ENCODE measurements around the gene ME1. TPM values are rescaled to one million over a fixed set of nuclear protein-coding genes. Genes with fewer than 3 reads are reported as not detected.

ME1 gene
- total RNA-seq, 1 donor = 39.7 TPM

- TF ChIP-seq CTCF (IDR thresholded peaks at IDR 0.05; ENCODE audit: insufficient read depth, low read depth, low read length) = peak; percentile 66
- DNase-seq (ENCODE audit: low read depth) = peak; percentile 71
Observed at GRCh38 chr6:83417880-83418663, 12.8 kb downstream of the ME1 start.

GRCh38 chr6:83413068-83413467, 17.8 kb downstream of the ME1 start:
- no peak overlapping the region for H3K4me3 ChIP-seq (ENCODE audit: low read depth, low read length)
- no peak for TF ChIP-seq CTCF (IDR thresholded peaks at IDR 0.05; ENCODE audit: insufficient read depth, low read depth, low read length)
- no peak for DNase-seq (ENCODE audit: low read depth)

More at GRCh38 chr6:83417880-83418663, 12.8 kb downstream of the ME1 start:
- H3K4me3 ChIP-seq (ENCODE audit: low read depth, low read length) = no peak overlapping the region

- no peak for TF ChIP-seq CTCF (IDR thresholded peaks at IDR 0.05; ENCODE audit: insufficient read depth, low read depth, low read length)
- no peak overlapping the region for H3K4me3 ChIP-seq (ENCODE audit: low read depth, low read length)
- DNase-seq (ENCODE audit: low read depth) = no peak
Observed at GRCh38 chr6:83411731-83412130, 19.1 kb downstream of the ME1 start.

GRCh38 chr6:83403191-83403590, 27.7 kb downstream of the ME1 start:
- TF ChIP-seq CTCF (IDR thresholded peaks at IDR 0.05; ENCODE audit: insufficient read depth, low read depth, low read length) = no peak
- DNase-seq (ENCODE audit: low read depth) = no peak
- H3K4me3 ChIP-seq (ENCODE audit: low read depth, low read length) = no peak overlapping the region

GRCh38 chr6:83389606-83390005, 41.2 kb downstream of the ME1 start:
- no peak for TF ChIP-seq CTCF (IDR thresholded peaks at IDR 0.05; ENCODE audit: insufficient read depth, low read depth, low read length)
- no peak overlapping the region for H3K4me3 ChIP-seq (ENCODE audit: low read depth, low read length)

GRCh38 chr6:83385473-83385872, 45.4 kb downstream of the ME1 start:
- no peak overlapping the region for H3K4me3 ChIP-seq (ENCODE audit: low read depth, low read length)
- TF ChIP-seq CTCF (IDR thresholded peaks at IDR 0.05; ENCODE audit: insufficient read depth, low read depth, low read length) = no peak
- DNase-seq (ENCODE audit: low read depth) = no peak

More at GRCh38 chr6:83389606-83390005, 41.2 kb downstream of the ME1 start:
- no peak for DNase-seq (ENCODE audit: low read depth)
